GM23248 (cell line): ENCODE results near the gene PJA2.

Experiments
- EZH2 ChIP-seq: fragments of 200-600 bp; sonication (generic); IDR thresholded peaks from 2 replicates; pipeline ENCODE4 v1.6.1; 2018; ENCODE audit warnings: antibody characterized with exemption, mild to moderate bottlenecking; ENCODE audit not compliant: insufficient read depth, poor library complexity, severe bottlenecking
- EZH2phosphoT487 ChIP-seq: fragments of 200-600 bp; sonication (generic); IDR thresholded peaks from 2 replicates; pipeline ENCODE4 v1.6.1; 2018; ENCODE audit warnings: antibody characterized with exemption, moderate library complexity, mild to moderate bottlenecking, low read depth; ENCODE audit not compliant: insufficient read depth

GRCh38 chr5:109452661-109453060, 42.9 kb upstream of the PJA2 start:
- no peak for TF ChIP-seq EZH2phosphoT487
- no peak for TF ChIP-seq EZH2
